T-helper 17 cell (primary cell): ENCODE results near the gene BMP15. TPM values are rescaled to one million over a fixed set of nuclear protein-coding genes. Genes with fewer than 3 reads are reported as not detected.

Source experiments
- ATAC-seq: fragments of 150-1000 bp; cut with Tn5 transposase; 2 replicates; pipeline ENCODE4 v1.10.0; 2021; ENCODE audit warnings: mild to moderate bottlenecking, moderate library complexity
- DNase-seq, 3 donors: peaks; one replicate each; pipeline versions ENCODE4 v3.0.0 to v3.0.0-alpha.2; 2020 to 2021
- H3K9me3 ChIP-seq: one replicate; pipeline ENCODE4 v1.7.0; 2013; ENCODE audit warnings: low read length, mild to moderate bottlenecking; ENCODE audit not compliant: control insufficient read depth, poor library complexity, severe bottlenecking
- H3K27ac Mint-ChIP-seq: one replicate; pipeline ENCODE4 v1.8.0; 2022; ENCODE audit warnings: mild to moderate bottlenecking, moderate library complexity, mixed read lengths
- H3K27me3 Mint-ChIP-seq: one replicate; pipeline ENCODE4 v1.8.0; 2022; ENCODE audit warnings: mixed read lengths
- H3K36me3 Mint-ChIP-seq: one replicate; pipeline ENCODE4 v1.8.0; 2022; ENCODE audit warnings: low read depth, mixed read lengths
- H3K4me1 Mint-ChIP-seq: one replicate; pipeline ENCODE4 v1.8.0; 2022; ENCODE audit warnings: mild to moderate bottlenecking, mixed read lengths
- H3K4me3 Mint-ChIP-seq: one replicate; pipeline ENCODE4 v1.8.0; 2022; ENCODE audit warnings: mild to moderate bottlenecking, moderate library complexity, mixed read lengths
- total RNA-seq, 4 donors: library from RNA in 2 of 4; stranded (reverse) in 2 of 4; gene quantifications; one replicate each; pipeline ENCODE4 v1.2.3 and lab custom pipeline; 2022 to 2026

Gene BMP15
- total RNA-seq (not detected), total RNA-seq (lab: John Stamatoyannopoulos, UW) (0 to 0.08 reads per million in 2 donors)

DNA sequence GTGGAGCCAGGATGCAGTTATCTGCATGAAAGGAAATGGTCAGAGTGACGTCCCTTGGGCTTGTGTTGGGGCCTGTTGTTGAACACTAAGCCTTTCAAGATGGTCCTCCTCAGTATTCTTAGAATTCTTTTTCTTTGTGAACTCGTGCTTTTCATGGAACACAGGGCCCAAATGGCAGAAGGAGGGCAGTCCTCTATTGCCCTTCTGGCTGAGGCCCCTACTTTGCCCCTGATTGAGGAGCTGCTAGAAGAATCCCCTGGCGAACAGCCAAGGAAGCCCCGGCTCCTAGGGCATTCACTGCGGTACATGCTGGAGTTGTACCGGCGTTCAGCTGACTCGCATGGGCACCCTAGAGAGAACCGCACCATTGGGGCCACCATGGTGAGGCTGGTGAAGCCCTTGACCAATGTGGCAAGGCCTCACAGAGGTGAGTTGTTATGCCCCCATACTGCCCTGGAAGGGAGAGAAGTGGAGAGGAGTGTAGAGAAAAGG, at the start of gene BMP15:
BMP15 (plus strand) TSS at position 51 of the 492 bp plus-strand sequence; CDS start at position 100, 49 bp downstream.
- ATAC-seq: no peak

DNA sequence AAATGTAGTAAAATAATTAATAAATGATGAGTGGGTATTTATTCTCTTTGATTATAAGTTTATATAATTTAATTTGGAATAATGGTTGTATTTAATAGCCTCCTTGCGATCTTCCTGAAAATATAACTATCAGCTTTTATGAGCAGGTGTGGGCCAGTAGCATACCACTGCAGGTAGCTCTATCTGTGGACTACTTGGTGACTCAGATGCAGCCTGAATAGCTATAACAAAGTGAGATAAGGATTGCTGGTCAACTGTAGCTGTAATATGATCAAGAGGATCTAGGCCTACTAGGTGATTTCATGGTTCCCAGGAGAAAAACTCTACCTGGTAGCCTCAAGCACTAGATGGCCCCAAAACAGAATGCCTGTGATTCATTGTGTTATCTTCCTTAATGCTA, 47.1 kb upstream of the BMP15 start:
- Mint-ChIP-seq H3K36me3 (no peaks in the 10 kb centered on the region), H3K27ac (no peak overlapping the region), H3K4me1 (no peaks in the 10 kb centered on the region), H3K4me3 (no peak overlapping the region), H3K27me3 (peaks cover 6% of the 10 kb centered on the region)
- ATAC-seq (no peak), DNase-seq (no peak)
- H3K9me3 ChIP-seq: no peaks in the 10 kb centered on the region

More for the DNA sequence above, at the start of gene BMP15:
- H3K9me3 ChIP-seq: no peaks in the 10 kb centered on the region
- Mint-ChIP-seq H3K4me3 (no peak within 1 kb of the TSS), H3K36me3 (no peaks in the 10 kb centered on the region), H3K4me1 (no peaks in the 10 kb centered on the region), H3K27ac (no peak within 1 kb of the TSS), H3K27me3 (no peaks in the 10 kb centered on the region)
- DNase-seq: no peak

DNA sequence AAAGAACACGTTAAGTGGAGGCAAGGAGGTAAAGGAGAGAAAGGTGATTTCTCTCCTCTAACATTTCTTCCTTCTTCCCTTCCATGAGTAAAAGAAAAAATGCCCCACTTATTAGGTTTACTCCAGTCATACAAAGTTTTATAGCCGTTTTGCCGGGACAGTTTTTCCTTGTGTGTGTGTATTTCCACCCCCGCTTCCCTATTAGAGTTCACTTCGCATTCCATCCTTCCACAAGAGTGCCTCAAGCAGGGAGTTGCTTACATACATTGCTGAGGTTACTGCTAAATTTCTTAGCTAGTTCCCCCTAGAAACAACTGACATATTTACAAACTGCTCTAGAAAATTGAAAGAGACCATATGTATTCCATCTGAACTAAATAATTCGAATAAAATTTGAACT, 45.2 kb upstream of the BMP15 start:
- Mint-ChIP-seq H3K36me3 (no peaks in the 10 kb centered on the region), H3K27ac (no peak overlapping the region), H3K4me1 (no peaks in the 10 kb centered on the region), H3K4me3 (no peak overlapping the region), H3K27me3 (peaks cover 6% of the 10 kb centered on the region)
- DNase-seq (no peak), ATAC-seq (no peak)
- H3K9me3 ChIP-seq: no peaks in the 10 kb centered on the region

DNA sequence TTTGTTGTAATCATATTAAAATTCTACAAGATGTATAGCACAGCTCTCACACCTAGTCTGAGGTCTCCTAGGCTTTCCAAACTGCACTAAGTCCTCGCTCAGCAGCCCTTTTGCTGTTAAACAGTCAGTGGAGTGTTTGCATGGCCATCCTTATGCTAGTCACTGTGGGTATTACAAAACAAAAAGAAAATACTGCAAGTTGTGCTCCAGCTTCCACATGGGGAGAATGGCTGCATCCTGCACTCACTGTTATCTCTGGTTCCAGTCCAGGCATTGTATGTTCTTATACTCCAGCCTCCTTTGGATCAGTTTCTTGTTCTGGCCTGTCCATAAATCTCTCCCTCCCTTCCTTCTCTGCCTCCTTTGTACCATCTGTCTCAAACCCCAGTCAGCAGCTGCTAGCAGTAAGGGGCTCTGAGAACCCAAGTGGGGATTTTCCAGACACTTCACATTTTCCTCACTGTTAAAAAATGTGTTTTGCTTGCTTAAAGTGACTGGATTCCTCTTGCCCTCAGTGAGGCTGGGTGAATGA, 38.5 kb upstream of the BMP15 start:
- Mint-ChIP-seq H3K36me3 (no peaks in the 10 kb centered on the region), H3K4me3 (no peak overlapping the region), H3K27ac (no peak overlapping the region), H3K4me1 (no peaks in the 10 kb centered on the region), H3K27me3 (peaks cover 17% of the 10 kb centered on the region)
- ATAC-seq: no peak
- no peaks in the 10 kb centered on the region for H3K9me3 ChIP-seq
- no peak for DNase-seq

DNA sequence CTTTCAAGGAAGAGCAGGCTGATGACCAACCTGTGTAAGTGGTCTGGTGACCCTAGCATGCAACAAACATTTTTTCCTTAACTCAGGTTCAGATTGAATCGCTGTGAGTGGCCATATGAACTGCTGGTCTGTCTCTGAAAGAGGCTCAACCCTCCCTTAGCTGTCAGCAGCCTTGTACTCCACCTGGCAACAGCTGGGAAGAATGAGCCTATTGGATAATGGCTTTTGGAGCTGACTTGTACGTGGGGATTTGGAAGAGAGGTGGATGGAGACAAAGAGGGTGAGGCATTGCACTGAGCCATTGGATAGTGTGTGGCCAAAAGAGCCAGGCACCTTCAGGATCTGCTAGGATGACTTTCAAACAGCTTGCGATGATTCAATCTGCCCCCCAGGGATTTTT, 35.7 kb upstream of the BMP15 start:
- Mint-ChIP-seq H3K4me3 (no peak overlapping the region), H3K27me3 (peaks cover 17% of the 10 kb centered on the region), H3K27ac (no peak overlapping the region), H3K4me1 (no peaks in the 10 kb centered on the region), H3K36me3 (no peaks in the 10 kb centered on the region)
- DNase-seq (no peak), ATAC-seq (no peak)
- H3K9me3 ChIP-seq: no peaks in the 10 kb centered on the region

DNA sequence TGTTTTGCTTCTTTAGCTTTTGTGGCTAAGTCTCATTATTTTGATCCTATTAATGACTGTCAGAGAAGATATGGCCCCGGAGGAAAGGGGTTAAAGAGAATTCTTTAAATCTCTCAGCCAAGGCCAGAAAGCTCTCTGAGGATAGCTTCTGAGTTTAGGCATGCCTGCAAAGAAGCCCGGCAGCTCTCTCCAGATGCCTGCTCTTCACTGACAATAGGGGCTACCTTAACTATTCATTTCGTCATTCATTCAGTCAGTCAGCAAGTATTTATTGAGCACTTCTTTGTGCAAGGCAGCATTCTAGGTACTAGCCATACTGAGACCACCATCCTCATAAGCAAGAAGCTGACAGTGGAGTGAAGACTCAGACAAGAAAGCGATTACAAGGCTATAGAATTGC, 34.0 kb upstream of the BMP15 start:
- Mint-ChIP-seq H3K4me3 (no peak overlapping the region), H3K4me1 (no peaks in the 10 kb centered on the region), H3K36me3 (no peaks in the 10 kb centered on the region), H3K27me3 (peaks cover 12% of the 10 kb centered on the region), H3K27ac (no peak overlapping the region)
- H3K9me3 ChIP-seq: no peaks in the 10 kb centered on the region
- ATAC-seq: no peak
- DNase-seq: no peak

DNA sequence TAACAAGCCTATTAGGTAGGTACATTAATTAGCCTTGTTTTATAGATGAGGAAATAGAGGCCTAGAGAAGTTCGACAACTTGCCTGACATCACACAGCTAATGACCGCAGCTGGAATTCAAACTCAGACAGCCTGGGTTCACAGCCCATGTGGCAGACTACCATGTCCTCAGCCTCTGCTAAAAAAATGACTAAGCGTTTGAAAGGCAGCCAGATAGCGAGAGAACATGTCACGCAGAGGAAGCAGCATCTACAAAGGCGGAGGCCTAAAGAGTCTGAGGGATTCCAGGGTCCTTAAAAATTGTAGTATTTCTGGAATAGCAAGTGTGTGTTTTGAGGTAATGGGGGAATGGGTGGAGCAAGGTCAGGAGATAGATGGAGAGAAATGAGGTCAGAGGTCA, 33.2 kb upstream of the BMP15 start:
- Mint-ChIP-seq H3K27ac (no peak overlapping the region), H3K4me3 (no peak overlapping the region), H3K4me1 (no peaks in the 10 kb centered on the region), H3K36me3 (no peaks in the 10 kb centered on the region), H3K27me3 (peaks cover 7% of the 10 kb centered on the region)
- DNase-seq (no peak), ATAC-seq (no peak)
- no peaks in the 10 kb centered on the region for H3K9me3 ChIP-seq

DNA sequence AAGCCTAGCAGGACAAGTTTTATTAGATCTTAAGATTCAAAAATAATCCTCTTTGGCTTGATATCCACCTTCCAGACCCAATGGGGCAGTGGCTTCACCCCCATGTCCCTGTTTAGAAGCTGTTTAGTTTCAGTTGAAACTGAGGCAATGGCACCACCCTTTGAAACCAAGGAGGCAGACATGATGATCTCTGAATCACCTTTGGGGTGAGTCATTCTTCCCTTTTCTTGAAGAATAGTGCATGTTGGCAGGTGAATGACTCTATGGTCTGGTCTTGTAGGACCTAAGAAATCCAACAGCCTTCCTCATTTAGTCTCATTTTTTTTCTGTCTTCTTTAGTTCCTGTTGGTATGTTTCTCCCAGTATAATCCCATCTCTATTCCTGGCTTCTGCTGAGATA, 29.5 kb upstream of the BMP15 start:
- no peak overlapping the region for H3K27ac Mint-ChIP-seq
- no peak overlapping the region for H3K4me3 Mint-ChIP-seq
- H3K27me3 Mint-ChIP-seq: no peaks in the 10 kb centered on the region
- H3K36me3 Mint-ChIP-seq: no peaks in the 10 kb centered on the region
- no peak for ATAC-seq
- DNase-seq: no peak
- H3K9me3 ChIP-seq: no peaks in the 10 kb centered on the region
- no peaks in the 10 kb centered on the region for H3K4me1 Mint-ChIP-seq

DNA sequence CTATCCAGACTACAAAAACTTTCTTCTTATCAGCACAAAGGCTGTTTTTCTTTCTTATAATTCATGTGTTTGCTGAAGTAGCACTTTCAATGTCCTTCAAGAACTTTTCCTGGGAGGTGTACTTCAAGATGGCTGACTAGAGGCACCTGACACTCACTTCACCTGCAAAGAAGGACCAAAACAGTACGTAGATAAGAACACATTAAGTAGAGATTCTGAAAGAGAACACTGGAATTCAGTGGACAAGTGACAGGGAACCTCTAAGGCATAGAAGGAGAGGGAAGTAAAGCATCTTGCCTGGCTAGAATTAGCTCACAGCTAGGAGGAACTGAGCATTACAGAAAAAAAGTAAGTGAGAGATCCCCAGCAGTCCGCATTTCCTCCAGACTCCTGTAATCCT, 21.7 kb upstream of the BMP15 start:
- H3K27me3 Mint-ChIP-seq: peaks cover 15% of the 10 kb centered on the region
- no peak overlapping the region for H3K27ac Mint-ChIP-seq
- no peaks in the 10 kb centered on the region for H3K36me3 Mint-ChIP-seq
- H3K4me3 Mint-ChIP-seq: no peak overlapping the region
- no peaks in the 10 kb centered on the region for H3K4me1 Mint-ChIP-seq
- H3K9me3 ChIP-seq: no peaks in the 10 kb centered on the region
- DNase-seq (no peak), ATAC-seq (no peak)

DNA sequence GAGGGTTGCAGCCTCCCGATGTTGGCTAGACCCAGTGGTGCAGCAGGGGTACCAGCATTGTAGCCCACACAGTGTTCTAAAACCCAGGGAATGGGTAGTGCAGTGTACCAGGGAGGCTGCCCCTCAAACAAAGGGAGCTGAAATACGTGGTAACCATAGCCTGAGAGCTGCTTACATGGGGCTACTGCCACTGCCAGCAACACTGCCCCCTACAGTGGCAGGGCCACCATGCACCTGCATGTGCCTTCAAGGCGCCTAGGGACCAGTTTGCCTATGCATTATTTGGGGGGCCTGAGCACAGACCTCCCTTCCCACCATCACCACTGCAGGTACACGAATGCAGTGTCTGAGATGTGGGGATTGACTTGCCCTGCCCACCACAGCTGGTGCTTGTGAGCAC, 21.0 kb upstream of the BMP15 start:
- ATAC-seq: no peak
- Mint-ChIP-seq H3K4me1 (no peaks in the 10 kb centered on the region), H3K36me3 (no peaks in the 10 kb centered on the region), H3K4me3 (no peak overlapping the region), H3K27me3 (peaks cover 15% of the 10 kb centered on the region), H3K27ac (no peak overlapping the region)
- DNase-seq: no peak
- H3K9me3 ChIP-seq: no peaks in the 10 kb centered on the region

DNA sequence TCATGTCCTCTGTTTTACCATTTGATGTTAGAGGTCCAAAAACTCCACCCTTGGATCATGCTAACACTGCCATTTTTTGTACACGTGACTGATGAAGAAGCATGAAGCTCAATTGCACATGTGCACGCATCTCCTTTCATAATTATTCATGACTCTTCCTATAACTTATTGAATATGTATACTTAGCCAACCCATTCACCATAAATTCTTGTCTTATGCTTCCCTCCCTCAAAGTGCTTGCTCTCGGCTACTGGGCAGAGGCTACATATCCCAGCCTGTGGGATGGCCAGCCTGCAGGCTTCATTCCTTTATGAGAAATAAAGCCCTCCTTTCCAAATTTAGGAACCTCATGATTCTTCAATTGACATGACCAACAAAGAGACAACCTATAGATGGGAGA, 17.5 kb upstream of the BMP15 start:
- no peak overlapping the region for H3K27ac Mint-ChIP-seq
- H3K4me3 Mint-ChIP-seq: no peak overlapping the region
- H3K9me3 ChIP-seq: no peaks in the 10 kb centered on the region
- peaks cover 18% of the 10 kb centered on the region for H3K27me3 Mint-ChIP-seq
- no peaks in the 10 kb centered on the region for H3K4me1 Mint-ChIP-seq
- DNase-seq (no peak), ATAC-seq (no peak)
- H3K36me3 Mint-ChIP-seq: no peaks in the 10 kb centered on the region

DNA sequence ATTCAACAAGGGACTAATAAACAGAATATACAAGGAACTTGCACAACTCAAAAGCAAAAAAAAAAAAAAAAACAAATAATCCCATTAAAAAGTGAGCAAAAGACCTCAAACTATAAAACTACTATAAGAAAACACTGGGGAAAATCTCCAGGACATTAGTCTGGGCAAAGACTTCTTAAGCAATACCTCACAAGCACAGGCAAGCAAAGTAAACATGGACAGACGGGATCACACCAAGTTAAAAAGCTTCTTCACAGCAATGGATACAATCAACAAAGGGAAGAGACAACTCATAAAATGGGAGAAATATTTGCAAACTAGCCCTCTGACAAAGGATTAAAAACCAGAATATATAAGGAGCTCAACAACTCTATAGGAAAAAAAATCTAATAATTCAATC, 17.1 kb upstream of the BMP15 start:
- ATAC-seq: no peak
- no peaks in the 10 kb centered on the region for H3K36me3 Mint-ChIP-seq
- DNase-seq: no peak
- no peaks in the 10 kb centered on the region for H3K4me1 Mint-ChIP-seq
- no peak overlapping the region for H3K4me3 Mint-ChIP-seq
- no peaks in the 10 kb centered on the region for H3K9me3 ChIP-seq
- no peak overlapping the region for H3K27ac Mint-ChIP-seq
- peaks cover 19% of the 10 kb centered on the region for H3K27me3 Mint-ChIP-seq

DNA sequence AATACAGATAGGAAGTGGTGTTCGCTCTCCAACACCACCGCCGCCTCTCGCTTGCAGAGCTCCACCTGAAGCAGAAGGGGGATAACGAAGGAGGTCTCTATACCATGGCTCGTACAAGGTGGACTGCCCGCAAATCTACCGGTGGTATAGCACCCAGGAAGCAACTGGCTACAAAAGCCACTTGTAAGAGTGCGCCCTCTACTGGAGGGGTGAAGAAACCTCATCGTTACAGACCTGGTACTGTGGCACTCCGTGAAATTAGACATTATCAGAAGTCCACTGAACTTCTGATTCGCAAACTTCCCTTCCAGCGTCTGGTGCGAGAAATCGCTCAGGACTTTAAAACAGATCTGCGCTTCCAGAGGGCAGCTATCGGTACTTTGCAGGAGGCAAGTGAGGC, 5.2 kb upstream of the BMP15 start:
- no peak overlapping the region for H3K4me3 Mint-ChIP-seq
- no peak overlapping the region for H3K27ac Mint-ChIP-seq
- no peak for ATAC-seq
- H3K4me1 Mint-ChIP-seq: no peaks in the 10 kb centered on the region
- no peak for DNase-seq
- no peaks in the 10 kb centered on the region for H3K36me3 Mint-ChIP-seq
- no peaks in the 10 kb centered on the region for H3K9me3 ChIP-seq
- no peaks in the 10 kb centered on the region for H3K27me3 Mint-ChIP-seq

DNA sequence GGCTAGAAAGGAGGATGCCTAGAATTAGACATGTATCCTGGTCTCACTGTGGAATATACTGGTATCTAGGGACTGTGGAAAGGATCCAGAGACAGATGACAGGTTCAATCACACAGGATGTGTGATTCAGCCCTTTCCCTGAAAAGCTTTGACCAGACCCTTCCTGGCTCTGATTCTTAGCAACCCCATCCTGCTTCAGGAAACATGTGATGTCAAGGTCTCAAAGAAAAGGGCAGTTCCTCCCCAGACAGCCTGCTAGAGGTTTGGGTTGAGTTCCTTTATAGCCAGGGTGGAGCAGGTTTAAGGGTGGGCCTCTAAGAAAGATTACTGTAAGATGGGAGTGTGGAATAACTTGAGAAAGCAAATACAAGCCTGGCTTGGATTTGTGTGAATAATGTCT, 3.0 kb downstream of the BMP15 start:
- H3K9me3 ChIP-seq: no peaks in the 10 kb centered on the region
- Mint-ChIP-seq H3K27me3 (no peaks in the 10 kb centered on the region), H3K4me3 (no peak overlapping the region), H3K36me3 (no peaks in the 10 kb centered on the region), H3K4me1 (no peaks in the 10 kb centered on the region), H3K27ac (no peak overlapping the region)
- no peak for DNase-seq
- ATAC-seq: no peak
